Right lobe of liver (tissue), 4 donors: ENCODE results near the gene TCF4.

ENCODE experiments used
- CTCF ChIP-seq, 4 donors: fragments of 200-600 bp in 3 of 4; fragments of 450-650 bp in 1 of 4; IDR thresholded peaks; one replicate each; pipeline versions ENCODE4 v1.5.1 to v1.8.0; 2016 to 2022; ENCODE audit warnings: antibody characterized with exemption in 4 of 4, mild to moderate bottlenecking in 2 of 4
- POLR2A ChIP-seq: fragments of 450-650 bp; IDR thresholded peaks from one replicate; pipeline ENCODE4 v1.6.1; 2017; ENCODE audit warnings: antibody characterized with exemption, mild to moderate bottlenecking
- donor health status: DM: no; HTN: no; CAD: no.
- donor health status: DM: no; HTN: no; CAD: no.
- donor health status: DM: no; HTN: yes; CAD: no.

GRCh38 chr18:55261253-55261652, 326.7 kb downstream of the TCF4 start:
- TF ChIP-seq POLR2A (no peak), CTCF (IDR thresholded peaks at IDR 0.05) (no peak)
